Suprapubic skin (tissue), 4 donors: Measurements from ENCODE around the gene KLHL29. TPM values are rescaled to one million over a fixed set of nuclear protein-coding genes. Genes with fewer than 3 reads are reported as not detected.

Source experiments
- DNase-seq, 2 donors: peaks; one replicate each; pipeline ENCODE4 v3.0.0-alpha.2; 2019; ENCODE audit warnings: low spot score in 2 of 2
- H3K27ac ChIP-seq: fragments of 200-600 bp; sonication (generic); one replicate; pipeline ENCODE4 v1.5.1; 2019
- H3K27me3 ChIP-seq: fragments of 200-600 bp; sonication (generic); one replicate; pipeline ENCODE4 v1.5.1; 2019
- H3K36me3 ChIP-seq: fragments of 200-600 bp; sonication (generic); one replicate; pipeline ENCODE4 v1.5.1; 2019
- H3K4me1 ChIP-seq: fragments of 200-600 bp; sonication (generic); one replicate; pipeline ENCODE4 v1.5.1; 2019
- H3K4me3 ChIP-seq: fragments of 200-600 bp; sonication (generic); one replicate; pipeline ENCODE4 v1.5.1; 2019; ENCODE audit warnings: mild to moderate bottlenecking
- H3K9me3 ChIP-seq: fragments of 200-600 bp; sonication (generic); one replicate; pipeline ENCODE4 v1.5.1; 2019
- EP300 ChIP-seq: sonication (generic); formaldehyde crosslinking; IDR thresholded peaks from one replicate; pipeline ENCODE4 v1.6.1; 2017; ENCODE audit warnings: antibody characterized with exemption
- POLR2A ChIP-seq, 2 donors: fragments of 450-650 bp; IDR thresholded peaks; one replicate each; pipeline ENCODE4 v1.6.1; 2017; ENCODE audit warnings: antibody characterized with exemption in 2 of 2, mild to moderate bottlenecking in 2 of 2, moderate library complexity in 2 of 2
- POLR2AphosphoS5 ChIP-seq, 3 donors: sonication (generic); formaldehyde crosslinking; IDR thresholded peaks; one replicate each; pipeline ENCODE4 v1.6.1; 2017; ENCODE audit warnings: antibody characterized with exemption in 3 of 3
- WGBS: methylation state at CpG from one replicate; pipeline ENCODE4 v1.1.5; 2018; 5-methylcytosine and 5-hydroxymethylcytosine counted together
- total RNA-seq, 4 donors: library from RNA; depleted of rRNA; stranded (reverse); fragments of >200 nt; gene quantifications; one replicate each; pipeline ENCODE4 v1.1.0, GENCODE V29; 2016
- TF ChIP-seq, protein P1 (sequence below), 2 donors: fragments of 200-600 bp in 1 of 2; fragments of 450-650 bp in 1 of 2; sonication (generic) in 1 of 2; IDR thresholded peaks; one replicate each; pipeline ENCODE4 v1.5.1; 2016 to 2019; ENCODE audit warnings: antibody characterized with exemption in 2 of 2, mild to moderate bottlenecking in 1 of 2, moderate library complexity in 1 of 2

Gene KLHL29
- total RNA-seq, 4 donors from 2014 or later, result 17.1 to 30.8 (median 20.7) TPM

DNA sequence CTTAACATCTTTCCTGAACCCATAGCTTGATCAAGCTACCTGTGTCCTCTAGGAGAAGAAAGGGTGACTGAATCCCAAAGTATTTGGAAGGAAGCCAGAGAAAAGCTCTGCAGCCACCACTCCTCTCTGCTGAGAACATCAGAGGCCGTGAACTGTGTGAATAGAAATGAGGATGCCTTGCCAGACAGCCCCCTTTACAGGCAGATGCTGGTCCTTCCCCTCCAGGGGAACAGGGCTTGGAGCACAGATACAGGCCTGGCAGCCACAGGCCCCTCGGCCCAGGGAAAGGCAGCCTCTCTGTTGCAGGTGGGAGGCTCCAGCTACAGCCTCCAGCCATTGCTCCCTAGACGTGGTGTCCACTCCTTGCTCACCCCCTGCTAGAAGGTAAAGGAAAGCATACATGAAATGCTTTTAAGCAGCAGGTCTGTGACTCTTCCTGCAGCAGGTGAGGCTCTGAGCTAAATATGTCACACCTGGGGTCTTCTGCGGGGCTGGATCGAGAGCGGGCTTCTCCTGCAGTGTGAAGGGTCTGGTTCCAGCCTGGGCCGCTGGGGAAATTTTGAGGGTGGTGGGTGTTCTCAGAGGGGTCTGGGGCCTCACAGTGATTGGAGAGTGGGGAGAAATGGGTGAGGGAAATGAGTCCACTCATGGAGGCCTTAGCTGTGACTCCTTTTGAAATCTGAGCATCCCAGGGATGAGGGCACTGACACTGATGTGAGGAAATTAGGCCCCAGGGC lies 234.0 kb downstream of the KLHL29 start:
- TF ChIP-seq POLR2A (IDR thresholded peaks at IDR 0.05) (no peak), POLR2AphosphoS5 (IDR thresholded peaks at IDR 0.05) (no peak), EP300 (no peak)
- TF ChIP-seq, protein P1, sequence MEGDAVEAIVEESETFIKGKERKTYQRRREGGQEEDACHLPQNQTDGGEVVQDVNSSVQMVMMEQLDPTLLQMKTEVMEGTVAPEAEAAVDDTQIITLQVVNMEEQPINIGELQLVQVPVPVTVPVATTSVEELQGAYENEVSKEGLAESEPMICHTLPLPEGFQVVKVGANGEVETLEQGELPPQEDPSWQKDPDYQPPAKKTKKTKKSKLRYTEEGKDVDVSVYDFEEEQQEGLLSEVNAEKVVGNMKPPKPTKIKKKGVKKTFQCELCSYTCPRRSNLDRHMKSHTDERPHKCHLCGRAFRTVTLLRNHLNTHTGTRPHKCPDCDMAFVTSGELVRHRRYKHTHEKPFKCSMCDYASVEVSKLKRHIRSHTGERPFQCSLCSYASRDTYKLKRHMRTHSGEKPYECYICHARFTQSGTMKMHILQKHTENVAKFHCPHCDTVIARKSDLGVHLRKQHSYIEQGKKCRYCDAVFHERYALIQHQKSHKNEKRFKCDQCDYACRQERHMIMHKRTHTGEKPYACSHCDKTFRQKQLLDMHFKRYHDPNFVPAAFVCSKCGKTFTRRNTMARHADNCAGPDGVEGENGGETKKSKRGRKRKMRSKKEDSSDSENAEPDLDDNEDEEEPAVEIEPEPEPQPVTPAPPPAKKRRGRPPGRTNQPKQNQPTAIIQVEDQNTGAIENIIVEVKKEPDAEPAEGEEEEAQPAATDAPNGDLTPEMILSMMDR (IDR thresholded peaks at IDR 0.05), result no peak

DNA sequence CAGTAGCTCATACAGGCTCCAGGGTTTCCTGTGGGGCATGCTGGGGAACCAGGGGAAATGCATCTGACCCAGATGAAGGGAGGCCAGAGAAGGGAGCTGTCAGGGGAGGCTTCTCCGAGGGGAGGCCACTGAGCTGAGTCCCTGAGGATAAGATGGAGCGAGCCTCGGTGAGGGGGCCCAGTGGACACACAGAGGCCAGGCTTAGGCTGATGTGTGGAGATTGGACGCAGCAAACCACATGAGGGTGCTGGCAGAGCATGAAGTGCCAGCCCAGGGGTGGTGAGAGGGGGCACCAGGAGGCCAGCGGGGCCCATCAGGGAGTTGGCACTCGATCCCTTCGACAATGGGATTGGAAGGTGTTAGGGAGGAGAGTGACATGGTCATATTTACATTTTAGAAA lies 235.0 kb downstream of the KLHL29 start:
- TF ChIP-seq POLR2A (IDR thresholded peaks at IDR 0.05) (no peak), POLR2AphosphoS5 (IDR thresholded peaks at IDR 0.05) (no peak), EP300 (no peak)
- TF ChIP-seq, protein P1 (IDR thresholded peaks at IDR 0.05), result no peak
- Histone ChIP-seq H3K9me3 (no peaks in the 10 kb centered on the region), H3K27ac (no peak overlapping the region), H3K36me3 (no peaks in the 10 kb centered on the region), H3K4me3 (no peak overlapping the region), H3K4me1 (peaks cover 28% of the 10 kb centered on the region), H3K27me3 (no peaks in the 10 kb centered on the region)
- no peak for DNase-seq
- 91% methylated on average over 7 of the region's 7 CpGs for WGBS

More for the DNA sequence above, 234.0 kb downstream of the KLHL29 start:
- H3K36me3 ChIP-seq, result no peaks in the 10 kb centered on the region
- no peaks in the 10 kb centered on the region for H3K9me3 ChIP-seq
- H3K4me1 ChIP-seq, result peaks cover 28% of the 10 kb centered on the region
- WGBS, result 86% methylated on average over 5 of the region's 7 CpGs
- no peaks in the 10 kb centered on the region for H3K27me3 ChIP-seq
- no peak overlapping the region for H3K4me3 ChIP-seq
- no peak for DNase-seq
- peak overlapping the region; percentile 73 for H3K27ac ChIP-seq

DNA sequence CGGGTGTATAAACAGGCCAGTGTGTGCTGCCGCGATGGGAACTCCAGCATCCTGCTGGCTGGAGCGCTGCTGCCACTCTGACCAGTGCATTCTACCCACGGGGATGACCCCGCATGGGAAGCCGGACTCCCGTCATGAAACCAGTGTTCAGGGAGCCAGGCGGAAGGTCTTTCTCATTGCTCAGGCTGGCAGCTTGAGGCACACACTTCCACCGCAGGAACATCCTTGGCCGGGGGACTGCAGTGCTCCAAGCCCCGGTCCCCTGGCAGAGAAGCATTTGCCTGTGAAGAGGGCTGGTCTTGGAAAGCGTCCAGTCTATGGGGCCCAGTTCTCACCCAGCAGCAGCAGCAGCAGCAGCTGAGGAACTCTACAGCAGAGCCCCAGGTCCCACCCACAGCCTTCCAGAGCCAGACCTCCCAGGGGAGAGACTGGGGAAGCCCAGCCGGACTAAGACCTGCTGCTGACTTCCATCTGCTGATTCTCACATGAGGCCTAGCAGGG lies 235.9 kb downstream of the KLHL29 start:
- H3K9me3 ChIP-seq, result no peaks in the 10 kb centered on the region
- WGBS, result 81% methylated on average over 9 of the region's 14 CpGs
- H3K27me3 ChIP-seq, result no peaks in the 10 kb centered on the region
- no peak for DNase-seq
- peaks cover 28% of the 10 kb centered on the region for H3K4me1 ChIP-seq
- H3K27ac ChIP-seq, result no peak overlapping the region
- H3K36me3 ChIP-seq, result no peaks in the 10 kb centered on the region
- H3K4me3 ChIP-seq, result no peak overlapping the region
- TF ChIP-seq POLR2AphosphoS5 (IDR thresholded peaks at IDR 0.05) (no peak), EP300 (no peak), POLR2A (IDR thresholded peaks at IDR 0.05) (no peak)
- TF ChIP-seq, protein P1 (IDR thresholded peaks at IDR 0.05), result no peak

DNA sequence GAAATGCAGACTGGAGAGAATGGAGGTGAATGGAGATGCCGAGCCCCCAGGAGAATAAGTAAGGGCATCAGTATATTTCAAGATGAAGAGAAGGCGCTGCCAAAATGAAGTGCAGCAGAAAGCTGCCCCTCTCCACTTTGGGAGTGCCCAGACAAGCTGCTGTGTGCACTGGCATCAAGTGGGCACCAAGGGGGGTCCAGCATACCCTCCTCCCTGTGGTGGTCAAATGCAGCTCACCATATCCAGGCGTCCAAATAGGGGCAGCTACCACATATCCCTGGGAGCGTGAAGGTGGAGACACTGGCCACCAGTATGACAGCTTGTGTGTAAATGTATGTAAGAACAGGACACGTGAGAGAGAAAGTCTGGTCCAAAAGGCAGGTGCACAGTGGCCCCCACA lies 236.6 kb downstream of the KLHL29 start:
- Histone ChIP-seq H3K27ac (no peak overlapping the region), H3K36me3 (no peaks in the 10 kb centered on the region), H3K9me3 (no peaks in the 10 kb centered on the region), H3K4me1 (peaks cover 27% of the 10 kb centered on the region), H3K27me3 (no peaks in the 10 kb centered on the region), H3K4me3 (no peak overlapping the region)
- no peak for TF ChIP-seq POLR2AphosphoS5 (IDR thresholded peaks at IDR 0.05)
- DNase-seq, result no peak
- WGBS, result 93% methylated on average over 5 of the region's 5 CpGs

DNA sequence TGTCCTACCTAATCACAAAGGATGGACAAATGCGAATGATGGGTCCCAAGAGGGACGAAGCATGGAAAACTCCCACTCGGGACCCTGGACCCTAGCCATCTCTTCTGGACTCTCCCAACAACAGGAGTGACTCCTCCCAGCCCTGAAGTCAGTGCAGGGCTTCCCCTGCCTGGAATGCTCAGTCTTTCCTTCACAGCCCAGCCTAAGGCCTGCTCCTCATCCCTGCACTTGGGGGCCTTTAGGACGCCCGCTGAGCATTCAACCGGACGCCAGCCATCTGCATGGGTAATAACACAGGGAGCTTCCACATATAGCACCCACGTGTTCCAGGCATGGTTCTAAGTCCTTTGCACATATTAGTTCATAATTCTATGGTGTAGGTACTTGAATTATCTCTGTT lies 237.5 kb downstream of the KLHL29 start:
- no peaks in the 10 kb centered on the region for H3K36me3 ChIP-seq
- WGBS, result 85% methylated on average over 8 of the region's 8 CpGs
- TF ChIP-seq EP300, result no peak
- TF ChIP-seq POLR2AphosphoS5 (IDR thresholded peaks at IDR 0.05), result no peak
- TF ChIP-seq, protein P1 (IDR thresholded peaks at IDR 0.05), result no peak
- no peak for TF ChIP-seq POLR2A (IDR thresholded peaks at IDR 0.05)
- H3K9me3 ChIP-seq, result no peaks in the 10 kb centered on the region
- peaks cover 19% of the 10 kb centered on the region for H3K4me1 ChIP-seq
- H3K27ac ChIP-seq, result no peak overlapping the region
- H3K4me3 ChIP-seq, result no peak overlapping the region
- DNase-seq, result no peak
- no peaks in the 10 kb centered on the region for H3K27me3 ChIP-seq
